Measurements from ENCODE around the gene TBX20.
"Not testable (repeated sequence)": the region's sequence is repeated elsewhere in the genome, so short reads cannot be mapped to it uniquely, and the experiment has no call there.

Gene TBX20

DNA sequence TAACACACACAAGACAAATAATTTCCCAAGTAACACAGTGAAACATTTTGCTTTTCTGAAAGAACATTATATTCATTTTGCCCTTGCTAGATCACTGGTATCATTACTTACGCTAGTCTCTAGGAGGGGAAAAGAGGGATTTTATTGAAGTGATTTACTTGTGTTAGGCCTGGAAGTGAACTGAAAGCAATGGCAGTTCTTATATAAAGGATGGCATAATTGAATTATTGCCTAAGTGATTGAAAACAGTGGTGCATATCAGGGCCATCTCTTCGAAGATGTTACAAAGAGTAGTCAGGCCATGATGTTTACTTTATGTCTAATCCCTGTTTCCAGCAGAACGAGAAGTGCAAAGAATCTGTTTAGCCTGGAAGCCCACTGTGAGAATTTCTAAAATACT lies 38.8 kb downstream of the TBX20 start:
- DNase-seq: not testable (repeated sequence)

GRCh38 chr7:35206924-35207323 lies 47.0 kb downstream of the TBX20 start:
- not testable (repeated sequence) for DNase-seq

GRCh38 chr7:35204850-35205249 lies 49.0 kb downstream of the TBX20 start:
- DNase-seq: not testable (repeated sequence)

- DNase-seq: not testable (repeated sequence)
Observed at GRCh38 chr7:35204031-35204430, 49.9 kb downstream of the TBX20 start.

- not testable (repeated sequence) for DNase-seq
Observed at GRCh38 chr7:35202353-35202752, 51.5 kb downstream of the TBX20 start.

DNA sequence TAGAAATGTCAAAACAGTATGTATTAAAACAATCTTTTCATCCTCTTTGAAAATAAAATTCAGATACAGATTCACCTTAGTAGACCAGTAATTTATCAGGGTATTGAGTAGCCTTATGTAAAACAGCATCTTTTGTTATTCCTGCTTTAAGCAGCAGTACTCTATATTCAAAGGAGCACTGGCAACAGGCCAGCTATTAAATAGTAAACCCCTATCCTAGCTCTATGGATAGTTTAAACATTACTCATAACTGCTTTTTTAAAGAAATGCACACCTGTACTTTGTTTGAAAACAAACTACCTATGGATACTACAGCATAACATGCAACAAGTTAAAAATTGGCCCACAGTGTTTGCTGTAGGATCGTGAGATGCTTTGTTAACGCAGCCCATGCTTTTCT lies 53.7 kb downstream of the TBX20 start:
- DNase-seq: not testable (repeated sequence)

DNA sequence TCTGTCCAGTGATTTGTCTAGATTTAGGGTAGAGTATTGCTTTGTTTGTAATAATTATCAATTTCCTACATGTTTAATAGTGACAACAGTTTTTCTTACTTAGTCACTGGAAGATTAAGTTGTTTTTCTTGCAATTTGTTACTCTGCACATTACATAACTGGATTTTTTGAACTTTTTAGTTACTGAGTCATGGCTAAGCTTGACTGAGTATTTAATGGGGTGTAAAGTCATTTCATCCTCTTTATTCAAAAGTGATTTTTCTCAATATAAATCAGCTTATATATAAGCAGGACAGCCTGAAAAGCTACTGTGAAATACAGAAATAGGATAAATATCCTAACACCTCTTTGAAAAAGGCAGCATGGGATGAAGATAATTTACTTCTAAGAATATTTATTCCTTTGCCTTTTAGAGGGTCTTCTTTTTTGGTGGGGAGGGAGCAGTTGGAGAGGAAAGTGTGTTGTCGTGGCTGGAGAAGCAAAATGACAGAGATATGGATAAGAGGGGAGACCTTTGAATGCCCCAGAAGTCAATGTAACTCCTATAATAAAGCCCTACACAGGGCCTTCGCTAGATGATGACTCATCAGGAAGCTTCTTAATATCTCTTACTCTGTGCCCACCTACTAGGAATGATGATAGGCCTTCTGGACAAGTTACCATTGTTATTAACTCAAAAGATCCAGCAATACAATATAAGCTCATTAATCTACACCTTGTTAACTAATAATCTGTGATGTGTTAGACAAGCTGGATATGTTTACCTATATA lies 55.3 kb downstream of the TBX20 start:
- not testable (repeated sequence) for DNase-seq

DNA sequence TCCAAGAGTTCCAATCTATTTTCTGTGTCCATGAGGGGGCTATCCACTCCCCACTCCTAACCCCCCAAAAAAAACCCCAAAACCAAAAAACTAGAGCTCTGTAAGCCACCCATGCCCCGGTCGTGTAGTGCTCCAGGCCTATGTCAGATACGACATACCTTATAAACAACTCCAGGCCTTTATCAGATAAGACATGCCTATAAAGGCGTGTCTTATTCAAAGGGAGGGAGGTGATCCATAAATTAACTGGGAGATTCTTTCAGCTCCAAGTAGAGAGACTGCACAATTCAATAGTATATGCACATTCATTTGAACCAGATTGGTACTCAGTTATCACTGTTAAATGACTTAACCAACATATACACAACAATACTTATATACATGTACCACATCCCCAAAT lies 62.3 kb downstream of the TBX20 start:
- not testable (repeated sequence) for DNase-seq

GRCh38 chr7:35190146-35190773 lies 63.6 kb downstream of the TBX20 start:
- not testable (repeated sequence) for DNase-seq

DNA sequence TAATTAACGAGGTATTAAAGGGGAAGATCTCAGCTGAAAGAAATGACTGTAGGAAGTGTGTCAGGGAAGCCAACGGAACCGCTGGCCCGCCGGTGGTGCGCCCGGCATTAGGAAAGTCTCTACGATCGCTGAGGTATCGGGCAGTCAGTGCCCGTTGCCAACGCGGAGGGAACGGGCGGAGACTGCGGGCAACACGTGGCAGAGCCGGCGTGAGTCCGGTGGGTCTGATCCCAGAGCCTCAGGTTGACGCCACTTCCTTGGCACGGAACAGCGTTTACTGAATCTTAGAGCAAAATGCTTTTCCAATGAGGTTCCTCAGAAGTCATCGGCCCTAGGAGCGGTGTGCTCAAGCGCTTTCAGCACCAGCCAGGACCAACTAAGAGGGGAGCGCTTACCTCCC lies 67.1 kb downstream of the TBX20 start:
- not testable (repeated sequence) for DNase-seq

DNA sequence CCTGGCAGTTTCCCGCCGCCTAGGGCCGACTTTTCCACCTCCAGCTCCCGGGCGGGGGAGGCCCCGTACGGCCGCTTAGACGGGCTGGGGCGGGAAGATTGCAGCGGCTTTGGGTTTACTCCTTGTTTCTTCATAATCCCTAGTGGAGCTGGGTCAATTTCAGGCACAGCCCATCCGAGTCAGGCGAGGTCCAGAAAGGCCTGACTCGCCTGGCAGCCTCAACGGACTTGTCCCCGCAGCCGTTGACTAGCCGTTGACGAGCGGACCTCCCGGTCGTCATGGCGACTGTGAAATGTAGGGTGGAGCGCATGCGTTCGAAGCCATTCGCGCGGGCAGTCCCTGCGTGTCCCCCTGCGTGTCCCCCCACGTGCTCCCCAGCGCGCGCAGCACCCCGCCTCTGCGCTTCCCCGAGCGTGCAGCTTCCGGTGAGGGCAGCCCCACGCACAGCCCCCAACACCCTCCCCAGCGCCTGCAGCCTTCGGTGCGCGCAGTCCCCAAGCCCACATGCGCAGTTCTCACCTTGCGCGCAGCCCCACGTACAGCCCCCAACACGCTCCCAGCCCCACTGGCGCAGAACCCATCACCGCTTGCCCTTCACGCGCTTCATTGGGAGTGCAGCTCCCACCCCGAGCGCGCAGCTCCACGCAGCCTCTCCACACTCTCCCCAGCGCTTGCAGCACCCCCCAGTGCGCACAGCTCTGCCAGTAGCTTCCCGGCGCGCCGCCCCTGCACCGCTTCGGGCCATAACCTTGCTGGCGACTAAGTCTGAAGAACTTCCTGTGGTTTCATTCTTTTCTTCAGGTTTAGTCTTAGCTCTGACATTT lies 67.8 kb downstream of the TBX20 start:
- no peak for DNase-seq

DNA sequence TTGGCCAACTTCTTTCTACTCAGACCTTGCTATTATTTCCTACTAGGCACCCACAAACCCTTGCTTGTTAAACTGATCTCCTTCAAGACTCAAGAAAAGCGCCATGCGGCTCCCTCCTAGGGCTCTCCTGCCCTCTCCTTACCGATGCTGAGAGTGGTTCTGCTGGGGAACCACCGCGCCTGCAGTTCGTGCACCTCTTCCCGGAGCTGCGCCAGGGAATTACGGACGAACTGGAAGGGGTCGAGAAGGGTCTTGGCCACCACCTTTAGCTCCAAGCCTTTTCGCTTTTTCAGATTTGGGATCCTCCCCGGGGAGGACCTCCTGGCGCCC lies 68.4 kb downstream of the TBX20 start:
- DNase-seq: not testable (repeated sequence)

DNA sequence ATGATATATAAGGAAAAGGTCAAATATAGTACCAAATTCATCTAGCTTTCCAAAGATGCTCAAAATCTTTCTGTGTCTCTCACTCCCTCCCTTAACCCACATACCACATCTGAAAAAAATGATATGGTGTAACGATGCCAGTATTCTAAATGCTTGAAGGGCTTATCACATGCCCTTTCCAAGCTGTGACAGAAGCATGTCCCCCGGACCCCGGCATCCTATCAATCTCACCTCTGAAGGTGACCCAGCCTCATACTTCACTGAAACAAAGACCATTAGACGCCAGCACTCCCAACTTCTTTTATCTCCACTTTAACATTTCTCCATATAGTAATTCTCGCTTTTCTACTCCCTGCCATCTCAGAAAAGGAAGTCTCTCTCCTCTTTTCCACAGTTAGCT lies 68.9 kb downstream of the TBX20 start:
- DNase-seq: not testable (repeated sequence)

GRCh38 chr7:35183873-35184503 lies 69.9 kb downstream of the TBX20 start:
- DNase-seq: not testable (repeated sequence)

GRCh38 chr7:35180665-35181064 lies 73.2 kb downstream of the TBX20 start:
- not testable (repeated sequence) for DNase-seq

GRCh38 chr7:35173176-35173575 lies 80.7 kb downstream of the TBX20 start:
- not testable (repeated sequence) for DNase-seq

GRCh38 chr7:35172131-35172530 lies 81.8 kb downstream of the TBX20 start:
- not testable (repeated sequence) for DNase-seq

- DNase-seq: not testable (repeated sequence)
Observed at GRCh38 chr7:35167658-35168057, 86.2 kb downstream of the TBX20 start.

DNA sequence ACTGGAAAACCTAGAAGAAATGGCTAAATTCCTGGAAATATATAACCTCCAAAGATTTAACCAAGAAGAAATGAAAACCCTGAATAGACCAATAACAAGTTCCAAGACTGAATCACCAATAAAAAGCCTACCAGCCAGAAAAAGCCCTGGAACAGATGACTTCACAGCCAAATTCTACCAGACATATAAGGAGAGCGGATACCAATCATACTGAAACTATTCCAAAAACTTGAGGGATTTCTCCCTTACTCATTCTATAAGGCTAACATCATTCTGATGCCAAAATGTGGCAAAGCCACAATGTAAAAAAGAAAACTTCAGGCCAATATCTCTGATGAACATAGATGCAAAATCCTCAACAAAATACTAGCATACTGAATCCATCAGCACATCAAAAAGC lies 86.7 kb downstream of the TBX20 start:
- not testable (repeated sequence) for DNase-seq

DNA sequence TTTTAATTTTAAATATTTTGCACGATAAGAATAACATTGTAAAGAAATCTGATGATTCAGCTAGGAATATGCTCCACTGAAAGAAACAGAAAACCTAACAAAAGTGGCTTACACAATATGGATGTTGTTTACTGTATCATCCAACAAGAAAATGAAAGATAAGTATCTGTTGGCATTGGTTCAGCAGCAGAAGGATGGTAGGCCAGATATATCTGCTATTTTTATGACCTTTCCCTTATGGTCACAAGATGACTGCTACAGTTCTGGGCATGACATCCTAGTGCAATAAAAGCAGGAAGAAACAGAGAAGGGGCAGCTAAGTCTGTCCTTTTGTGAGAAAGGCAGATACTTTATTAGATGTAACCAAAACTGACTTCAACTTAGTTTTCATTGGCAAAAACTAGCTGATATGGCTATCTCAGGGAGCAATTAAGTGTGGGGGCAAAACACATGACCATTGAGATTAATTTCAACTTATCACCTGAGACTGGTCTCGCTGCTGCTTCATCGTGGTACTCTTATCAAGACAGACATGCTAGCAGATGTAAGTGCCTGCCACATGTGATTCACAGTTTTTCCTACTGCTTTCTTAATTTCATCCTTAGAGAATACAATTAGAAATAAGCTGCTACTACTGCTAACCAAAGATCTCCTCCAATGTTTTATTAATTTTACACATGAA lies 92.7 kb downstream of the TBX20 start:
- DNase-seq: not testable (repeated sequence)
